Osteoblast (primary cell): ENCODE measurements around the gene PIGBOS1. TPM values are rescaled to one million over a fixed set of nuclear protein-coding genes. Genes with fewer than 3 reads are reported as not detected.

Experiments used
- DNase-seq: peaks from one replicate; pipeline ENCODE4 v3.0.0; 2011; ENCODE audit warnings: low spot score, mixed read lengths; ENCODE audit not compliant: insufficient read length; ENCODE audit errors: missing footprints
- H2AFZ ChIP-seq: 2 replicates; pipeline ENCODE4 v1.6.0; 2011; ENCODE audit warnings: mild to moderate bottlenecking, low read length
- H3K27ac ChIP-seq: 2 replicates; pipeline ENCODE4 v1.5.1; 2011; ENCODE audit warnings: mild to moderate bottlenecking, low read depth, low read length, moderate library complexity
- H3K27me3 ChIP-seq: 2 replicates; pipeline ENCODE4 v1.6.0; 2012; ENCODE audit warnings: mild to moderate bottlenecking, control low read depth, inconsistent platforms, low read length, moderate library complexity; ENCODE audit not compliant: insufficient read depth
- H3K36me3 ChIP-seq: 2 replicates; pipeline ENCODE4 v1.5.1; 2011; ENCODE audit warnings: mild to moderate bottlenecking, low read length, control low read depth, moderate library complexity; ENCODE audit not compliant: insufficient read depth
- H3K4me1 ChIP-seq: 2 replicates; pipeline ENCODE4 v1.5.1; 2011; ENCODE audit warnings: mild to moderate bottlenecking, low read length, control low read depth, moderate library complexity; ENCODE audit not compliant: insufficient read depth
- H3K4me2 ChIP-seq: 2 replicates; pipeline ENCODE4 v1.6.0; 2011; ENCODE audit warnings: mild to moderate bottlenecking, low read length; ENCODE audit not compliant: insufficient read depth
- H3K4me3 ChIP-seq: fragments of 200-600 bp; sonication (generic); 3 replicates; pipeline ENCODE4 v1.5.1; 2012; ENCODE audit warnings: mild to moderate bottlenecking, low read length, inconsistent platforms; ENCODE audit not compliant: insufficient read depth
- H3K79me2 ChIP-seq: 2 replicates; pipeline ENCODE4 v1.6.0; 2012; ENCODE audit warnings: mild to moderate bottlenecking, low read length, control low read depth, inconsistent platforms; ENCODE audit not compliant: insufficient read depth
- H3K9me3 ChIP-seq: 2 replicates; pipeline ENCODE4 v1.5.1; 2011; ENCODE audit warnings: low read depth, low read length, control low read depth
- H4K20me1 ChIP-seq: 2 replicates; pipeline ENCODE4 v1.6.0; 2012; ENCODE audit warnings: mild to moderate bottlenecking, low read length, control low read depth; ENCODE audit not compliant: insufficient read depth
- total RNA-seq: library from RNA; depleted of rRNA; stranded (reverse); fragments of >200 nt; gene quantifications from 2 replicates; pipeline ENCODE4 v1.2.3, GENCODE V29; 2012
- TF ChIP-seq, protein P1 (sequence below): IDR thresholded peaks from 2 replicates; pipeline ENCODE4 v1.5.1; 2011; ENCODE audit warnings: mild to moderate bottlenecking, low read depth, low read length, moderate library complexity; ENCODE audit errors: extremely low read depth

Gene PIGBOS1
- total RNA-seq, 1 donor, result 10.5 TPM

DNA sequence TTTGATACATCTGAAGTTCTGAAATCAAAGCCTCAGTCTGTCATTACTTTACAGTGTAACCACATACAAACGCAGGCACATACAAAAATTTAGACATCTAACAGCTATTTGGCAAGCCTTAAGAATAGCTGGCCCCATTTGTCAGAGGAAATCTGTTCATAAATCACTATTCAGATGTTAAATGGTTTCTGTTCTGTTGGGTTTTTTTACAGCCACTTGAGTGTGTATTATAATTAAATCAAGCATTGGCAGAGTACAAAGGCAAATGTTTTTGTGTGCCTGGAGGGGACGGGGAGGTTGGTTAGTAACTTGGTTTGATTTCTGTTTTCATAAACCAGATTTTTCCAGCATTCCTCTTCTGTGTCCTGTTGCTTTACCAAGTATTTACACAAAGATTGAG is 24.2 kb upstream of the PIGBOS1 start:
- Histone ChIP-seq H3K9me3 (no peaks in the 10 kb centered on the region), H3K27me3 (no peaks in the 10 kb centered on the region), H3K4me3 (no peak overlapping the region), H3K79me2 (no peaks in the 10 kb centered on the region), H3K4me1 (no peaks in the 10 kb centered on the region), H3K4me2 (no peak overlapping the region), H4K20me1 (no peaks in the 10 kb centered on the region), H3K27ac (peak overlapping the region; percentile 18), H2AFZ (no peak overlapping the region), H3K36me3 (peaks cover 4% of the 10 kb centered on the region)
- DNase-seq, result no peak
- TF ChIP-seq, protein P1, sequence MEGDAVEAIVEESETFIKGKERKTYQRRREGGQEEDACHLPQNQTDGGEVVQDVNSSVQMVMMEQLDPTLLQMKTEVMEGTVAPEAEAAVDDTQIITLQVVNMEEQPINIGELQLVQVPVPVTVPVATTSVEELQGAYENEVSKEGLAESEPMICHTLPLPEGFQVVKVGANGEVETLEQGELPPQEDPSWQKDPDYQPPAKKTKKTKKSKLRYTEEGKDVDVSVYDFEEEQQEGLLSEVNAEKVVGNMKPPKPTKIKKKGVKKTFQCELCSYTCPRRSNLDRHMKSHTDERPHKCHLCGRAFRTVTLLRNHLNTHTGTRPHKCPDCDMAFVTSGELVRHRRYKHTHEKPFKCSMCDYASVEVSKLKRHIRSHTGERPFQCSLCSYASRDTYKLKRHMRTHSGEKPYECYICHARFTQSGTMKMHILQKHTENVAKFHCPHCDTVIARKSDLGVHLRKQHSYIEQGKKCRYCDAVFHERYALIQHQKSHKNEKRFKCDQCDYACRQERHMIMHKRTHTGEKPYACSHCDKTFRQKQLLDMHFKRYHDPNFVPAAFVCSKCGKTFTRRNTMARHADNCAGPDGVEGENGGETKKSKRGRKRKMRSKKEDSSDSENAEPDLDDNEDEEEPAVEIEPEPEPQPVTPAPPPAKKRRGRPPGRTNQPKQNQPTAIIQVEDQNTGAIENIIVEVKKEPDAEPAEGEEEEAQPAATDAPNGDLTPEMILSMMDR, result no peak

- H3K9me3 ChIP-seq, result no peaks in the 10 kb centered on the region
- H3K4me3 ChIP-seq, result no peak overlapping the region
- no peak overlapping the region for H3K27ac ChIP-seq
- H2AFZ ChIP-seq, result no peak overlapping the region
- no peaks in the 10 kb centered on the region for H3K79me2 ChIP-seq
- TF ChIP-seq, protein P1, result no peak
- H3K4me1 ChIP-seq, result no peaks in the 10 kb centered on the region
- peaks cover 12% of the 10 kb centered on the region for H3K36me3 ChIP-seq
- H3K27me3 ChIP-seq, result no peaks in the 10 kb centered on the region
- H3K4me2 ChIP-seq, result no peak overlapping the region
- no peaks in the 10 kb centered on the region for H4K20me1 ChIP-seq
- no peak for DNase-seq
These were observed 18.2 kb upstream of the PIGBOS1 start for GRCh38 chr15:55337160-55337559.

DNA sequence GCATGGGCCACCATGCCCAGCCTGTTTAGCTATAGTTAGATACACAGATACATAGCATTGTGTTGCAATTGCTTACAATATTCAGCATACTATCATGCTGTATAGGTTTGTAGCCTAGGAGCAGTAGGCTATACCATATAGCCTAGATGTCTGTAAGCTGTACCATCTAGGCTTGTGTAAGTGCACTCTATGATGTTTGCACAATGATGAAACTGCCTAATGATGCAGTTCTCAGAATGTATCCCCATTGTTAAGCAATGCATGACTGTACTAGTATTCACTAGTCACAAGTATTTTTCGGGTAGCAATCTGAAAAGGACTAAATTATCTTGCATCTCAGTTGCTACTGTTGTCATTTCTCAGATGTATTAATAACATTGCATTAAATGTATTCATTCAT is 16.1 kb upstream of the PIGBOS1 start:
- no peak overlapping the region for H3K4me2 ChIP-seq
- no peaks in the 10 kb centered on the region for H3K27me3 ChIP-seq
- H3K27ac ChIP-seq, result no peak overlapping the region
- peaks cover 11% of the 10 kb centered on the region for H3K36me3 ChIP-seq
- no peak overlapping the region for H3K4me3 ChIP-seq
- no peak for DNase-seq
- no peaks in the 10 kb centered on the region for H3K4me1 ChIP-seq
- no peaks in the 10 kb centered on the region for H4K20me1 ChIP-seq
- TF ChIP-seq, protein P1, result no peak
- no peaks in the 10 kb centered on the region for H3K9me3 ChIP-seq
- H3K79me2 ChIP-seq, result no peaks in the 10 kb centered on the region
- no peak overlapping the region for H2AFZ ChIP-seq

- no peaks in the 10 kb centered on the region for H3K79me2 ChIP-seq
- no peaks in the 10 kb centered on the region for H4K20me1 ChIP-seq
- H3K4me3 ChIP-seq, result no peak overlapping the region
- no peaks in the 10 kb centered on the region for H3K4me1 ChIP-seq
- H3K4me2 ChIP-seq, result no peak overlapping the region
- H2AFZ ChIP-seq, result no peak overlapping the region
- peaks cover 11% of the 10 kb centered on the region for H3K36me3 ChIP-seq
- no peak for DNase-seq
- H3K27ac ChIP-seq, result no peak overlapping the region
- no peaks in the 10 kb centered on the region for H3K27me3 ChIP-seq
- TF ChIP-seq, protein P1, result no peak
- H3K9me3 ChIP-seq, result no peaks in the 10 kb centered on the region
These were observed 15.4 kb upstream of the PIGBOS1 start for GRCh38 chr15:55334371-55334770.
